ENCODE results near the gene PRKCQ. TPM values are rescaled to one million over a fixed set of nuclear protein-coding genes. Genes with fewer than 3 reads are reported as not detected.

PRKCQ gene
- total and polyA plus RNA-seq, 2 of the 8 experiments (the other 6 are each of a cell fraction or from before 2014, with no cell fraction given), result 9.1 to 22.6 TPM

DNA sequence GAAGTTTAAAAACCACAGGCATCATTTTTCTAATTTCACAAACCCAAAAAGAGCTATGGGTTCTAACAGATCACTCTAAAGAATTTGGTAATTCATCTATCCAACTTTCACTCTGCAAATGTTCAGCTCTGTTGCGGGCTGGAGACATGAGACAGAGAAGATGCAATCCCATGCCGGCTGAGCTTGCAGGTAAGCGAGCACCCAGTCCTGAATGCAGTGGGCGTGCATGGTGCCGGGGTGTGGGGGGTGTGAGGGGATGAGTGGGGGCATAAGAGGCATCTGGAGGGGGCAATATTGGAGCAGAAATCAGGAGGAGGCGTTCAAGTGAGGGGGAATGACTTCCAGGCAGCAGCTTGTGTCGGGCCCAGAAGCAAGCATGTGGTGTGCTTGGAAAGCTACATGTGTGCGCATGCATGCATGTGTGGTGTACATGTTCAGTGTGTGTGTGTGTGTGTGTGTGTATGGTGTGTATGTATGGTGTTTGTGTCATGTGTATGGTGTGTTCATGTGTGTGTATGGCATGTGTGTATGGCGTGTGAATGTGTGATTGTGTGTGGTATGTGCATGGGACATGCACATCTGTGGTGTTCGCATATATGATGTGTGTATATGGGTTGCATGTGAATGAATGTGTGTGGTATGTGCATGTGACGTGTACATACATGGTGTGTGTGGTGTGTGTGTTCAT, 172.9 kb downstream of the PRKCQ start (continued):
- no peak for TF ChIP-seq FOSL1 (IDR thresholded peaks at IDR 0.05; ENCODE audit: insufficient read depth, low read depth, low read length)
